ENCODE results near the gene SCN7A.

SCN7A gene

GRCh38 chr2:166410828-166411472, 83.1 kb downstream of the SCN7A start:
- TF ChIP-seq POLR2AphosphoS5 (IDR thresholded peaks at IDR 0.05; ENCODE audit: low read depth, low read length): no peak
- TF ChIP-seq SIN3A (IDR thresholded peaks at IDR 0.05; ENCODE audit: borderline replicate concordance, insufficient read depth, low read length): no peak
- no peak for TF ChIP-seq FOXP2 (optimal IDR thresholded peaks at IDR 0.05; ENCODE audit: borderline replicate concordance, extremely low read depth, extremely low read length, insufficient read depth)
- no peak for TF ChIP-seq REST (IDR thresholded peaks at IDR 0.05; ENCODE audit: insufficient read depth in 1 of 2, low read depth in 2 of 2, low read length in 2 of 2)

- no peak for TF ChIP-seq TAF1 (IDR thresholded peaks at IDR 0.05; ENCODE audit: borderline replicate concordance, insufficient read depth, low read length)
- no peak for TF ChIP-seq FOXP2 (optimal IDR thresholded peaks at IDR 0.05; ENCODE audit: borderline replicate concordance, extremely low read depth, extremely low read length, insufficient read depth)
These were observed 87.7 kb downstream of the SCN7A start for GRCh38 chr2:166406374-166406773.

- TF ChIP-seq FOXP2 (optimal IDR thresholded peaks at IDR 0.05; ENCODE audit: borderline replicate concordance, extremely low read depth, extremely low read length, insufficient read depth) (no peak), REST (IDR thresholded peaks at IDR 0.05; ENCODE audit: insufficient read depth in 1 of 2, low read depth in 2 of 2, low read length in 2 of 2) (no peak)
These were observed 88.5 kb downstream of the SCN7A start for GRCh38 chr2:166405569-166405926.

GRCh38 chr2:166404831-166405568, 89.0 kb downstream of the SCN7A start:
- TF ChIP-seq REST (IDR thresholded peaks at IDR 0.05; ENCODE audit: insufficient read depth in 1 of 2, low read depth in 2 of 2, low read length in 2 of 2) (no peak), TAF1 (IDR thresholded peaks at IDR 0.05; ENCODE audit: borderline replicate concordance, insufficient read depth, low read length) (no peak), SIN3A (IDR thresholded peaks at IDR 0.05; ENCODE audit: borderline replicate concordance, insufficient read depth, low read length) (no peak), FOXP2 (optimal IDR thresholded peaks at IDR 0.05; ENCODE audit: borderline replicate concordance, extremely low read depth, extremely low read length, insufficient read depth) (no peak), POLR2AphosphoS5 (IDR thresholded peaks at IDR 0.05; ENCODE audit: low read depth, low read length) (no peak)

GRCh38 chr2:166394245-166394644, 99.8 kb downstream of the SCN7A start:
- TF ChIP-seq POLR2AphosphoS5 (IDR thresholded peaks at IDR 0.05; ENCODE audit: low read depth, low read length): no peak
- TF ChIP-seq TAF1 (IDR thresholded peaks at IDR 0.05; ENCODE audit: borderline replicate concordance, insufficient read depth, low read length): no peak
- TF ChIP-seq SIN3A (IDR thresholded peaks at IDR 0.05; ENCODE audit: borderline replicate concordance, insufficient read depth, low read length): no peak
- no peak for TF ChIP-seq FOXP2 (optimal IDR thresholded peaks at IDR 0.05; ENCODE audit: borderline replicate concordance, extremely low read depth, extremely low read length, insufficient read depth)
- no peak for TF ChIP-seq REST (IDR thresholded peaks at IDR 0.05; ENCODE audit: insufficient read depth in 1 of 2, low read depth in 2 of 2, low read length in 2 of 2)

Data from PFSK-1 (cell line).